Duodenal mucosa (tissue), 2 donors: ENCODE measurements around the gene MYBL2.

Source experiments
- H3K27ac ChIP-seq: one replicate; pipeline ENCODE4 v1.7.0; 2013; ENCODE audit warnings: low read depth, low read length
- H3K27me3 ChIP-seq, 2 donors: one replicate each; pipeline ENCODE4 v1.7.0; 2013; ENCODE audit warnings: low read length in 2 of 2, control low read depth in 1 of 2; ENCODE audit not compliant: insufficient read depth in 2 of 2, control insufficient read depth in 1 of 2
- H3K36me3 ChIP-seq, 2 donors: one replicate each; pipeline ENCODE4 v1.7.0; 2013; ENCODE audit warnings: low read length in 2 of 2, control low read depth in 1 of 2; ENCODE audit not compliant: insufficient read depth in 2 of 2, control insufficient read depth in 1 of 2
- H3K4me1 ChIP-seq, 2 donors: one replicate each; pipeline ENCODE4 v1.7.0; 2013; ENCODE audit warnings: low read length in 2 of 2, control low read depth in 1 of 2; ENCODE audit not compliant: insufficient read depth in 2 of 2, control insufficient read depth in 1 of 2
- H3K4me3 ChIP-seq, 2 donors: one replicate each; pipeline ENCODE4 v1.7.0; 2013; ENCODE audit warnings: low read length in 2 of 2, low read depth in 1 of 2
- H3K9ac ChIP-seq, 2 donors: one replicate each; pipeline ENCODE4 v1.7.0; 2013; ENCODE audit warnings: low read length in 2 of 2, low read depth in 1 of 2
- H3K9me3 ChIP-seq, 2 donors: one replicate each; pipeline ENCODE4 v1.7.0; 2013; ENCODE audit warnings: low read length in 2 of 2, control low read depth in 1 of 2; ENCODE audit not compliant: control insufficient read depth in 1 of 2

Gene MYBL2

DNA sequence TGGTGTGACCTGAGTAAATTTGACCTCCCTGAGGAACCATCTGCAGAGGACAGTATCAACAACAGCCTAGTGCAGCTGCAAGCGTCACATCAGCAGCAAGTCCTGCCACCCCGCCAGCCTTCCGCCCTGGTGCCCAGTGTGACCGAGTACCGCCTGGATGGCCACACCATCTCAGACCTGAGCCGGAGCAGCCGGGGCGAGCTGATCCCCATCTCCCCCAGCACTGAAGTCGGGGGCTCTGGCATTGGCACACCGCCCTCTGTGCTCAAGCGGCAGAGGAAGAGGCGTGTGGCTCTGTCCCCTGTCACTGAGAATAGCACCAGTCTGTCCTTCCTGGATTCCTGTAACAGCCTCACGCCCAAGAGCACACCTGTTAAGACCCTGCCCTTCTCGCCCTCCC lies 35.6 kb downstream of the MYBL2 start:
- Histone ChIP-seq H3K27me3 (no peaks in the 10 kb centered on the region), H3K4me3 (no peak overlapping the region), H3K36me3 (peaks cover 0 to 16% of the 10 kb centered on the region in 2 donors), H3K4me1 (no peaks in the 10 kb centered on the region), H3K9me3 (no peaks in the 10 kb centered on the region), H3K9ac (no peak overlapping the region), H3K27ac (no peak overlapping the region)

DNA sequence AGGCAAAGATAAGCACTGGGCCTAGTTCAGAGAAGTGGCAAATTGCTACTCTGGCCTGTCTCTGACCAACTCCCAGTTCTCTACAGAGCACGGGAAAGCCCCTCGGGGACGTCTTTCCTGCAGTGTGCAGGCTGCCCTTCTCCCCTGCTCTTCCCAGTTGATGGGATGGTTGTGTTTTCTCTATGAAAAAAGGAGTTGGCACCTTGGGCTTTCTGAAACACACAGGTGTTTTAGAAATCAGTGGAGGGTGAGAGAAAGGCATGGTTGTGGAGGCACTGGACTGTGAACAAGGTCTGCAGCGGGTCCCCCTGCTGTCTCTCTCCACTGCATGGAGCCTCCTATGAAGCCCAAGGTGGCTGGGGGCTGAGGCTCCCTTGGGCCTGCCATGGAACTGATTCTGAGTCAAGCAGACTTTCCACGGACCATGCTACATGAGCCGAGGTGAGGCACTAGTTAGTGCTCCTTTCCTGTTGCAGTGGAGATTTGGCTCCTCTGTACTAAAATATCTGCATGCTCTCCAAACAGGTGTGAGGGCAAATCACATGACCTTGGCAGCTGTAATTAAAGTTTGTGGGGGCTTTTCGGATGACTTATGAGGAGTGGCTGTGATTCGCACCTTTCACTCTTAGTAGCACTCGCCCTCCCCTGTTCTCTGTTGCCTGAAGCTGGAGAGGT lies 43.6 kb downstream of the MYBL2 start:
- Histone ChIP-seq H3K4me3 (no peak overlapping the region), H3K9me3 (no peaks in the 10 kb centered on the region), H3K27ac (no peak overlapping the region), H3K27me3 (no peaks in the 10 kb centered on the region), H3K9ac (no peak overlapping the region), H3K36me3 (peaks cover 0 to 3% of the 10 kb centered on the region in 2 donors), H3K4me1 (peaks cover 0 to 5% of the 10 kb centered on the region in 2 donors)

DNA sequence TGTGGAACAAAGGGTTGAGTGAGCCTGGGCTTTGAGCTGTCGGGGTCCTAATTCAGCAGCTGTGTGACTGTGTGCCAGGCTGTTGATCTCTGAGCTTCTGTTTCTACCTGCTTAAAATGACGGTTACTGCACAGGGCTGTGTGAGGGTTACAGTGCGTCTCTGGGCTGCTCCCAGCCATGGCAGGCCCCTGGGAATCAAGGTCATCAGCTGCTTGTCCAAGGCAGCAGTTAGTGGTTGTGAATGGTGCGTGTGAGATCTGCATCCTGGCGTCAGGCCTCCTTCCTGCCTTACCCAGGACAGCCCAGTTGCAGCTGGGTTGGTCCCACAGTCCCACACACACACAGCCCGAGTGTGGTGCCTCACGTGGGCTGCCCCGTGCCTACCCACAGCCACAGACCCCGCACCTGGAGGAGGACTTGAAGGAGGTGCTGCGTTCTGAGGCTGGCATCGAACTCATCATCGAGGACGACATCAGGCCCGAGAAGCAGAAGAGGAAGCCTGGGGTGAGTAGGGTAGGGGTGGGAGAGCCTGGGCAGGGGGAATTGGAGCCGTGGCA lies 44.3 kb downstream of the MYBL2 start:
- Histone ChIP-seq H3K27me3 (no peaks in the 10 kb centered on the region), H3K9me3 (no peaks in the 10 kb centered on the region), H3K36me3 (peaks cover 0 to 3% of the 10 kb centered on the region in 2 donors), H3K9ac (no peak overlapping the region), H3K4me3 (no peak overlapping the region), H3K4me1 (peaks cover 0 to 5% of the 10 kb centered on the region in 2 donors), H3K27ac (no peak overlapping the region)

DNA sequence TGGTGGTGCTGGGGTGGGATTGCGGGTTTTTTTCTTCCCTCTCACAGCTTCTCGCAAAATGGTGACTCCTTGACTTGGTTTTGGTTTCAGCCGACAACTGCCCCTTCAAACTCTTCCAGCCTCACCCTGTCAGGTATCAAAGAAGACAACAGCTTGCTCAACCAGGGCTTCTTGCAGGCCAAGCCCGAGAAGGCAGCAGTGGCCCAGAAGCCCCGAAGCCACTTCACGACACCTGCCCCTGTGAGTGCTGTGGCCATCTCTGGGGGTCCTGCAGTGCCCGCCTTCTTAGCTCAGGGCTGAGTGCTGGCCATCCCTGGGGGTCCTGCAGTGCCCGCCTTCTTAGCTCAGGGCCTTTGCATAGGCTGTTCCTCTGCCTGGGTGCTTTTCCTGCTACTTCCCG lies 48.1 kb downstream of the MYBL2 start:
- no peak overlapping the region for H3K4me3 ChIP-seq
- peaks cover 0 to 1% of the 10 kb centered on the region in 2 donors for H3K36me3 ChIP-seq
- H3K9ac ChIP-seq: no peak overlapping the region
- H3K4me1 ChIP-seq: peaks cover 0 to 1% of the 10 kb centered on the region in 2 donors
- no peak overlapping the region for H3K27ac ChIP-seq
- no peaks in the 10 kb centered on the region for H3K27me3 ChIP-seq
- H3K9me3 ChIP-seq: no peaks in the 10 kb centered on the region

DNA sequence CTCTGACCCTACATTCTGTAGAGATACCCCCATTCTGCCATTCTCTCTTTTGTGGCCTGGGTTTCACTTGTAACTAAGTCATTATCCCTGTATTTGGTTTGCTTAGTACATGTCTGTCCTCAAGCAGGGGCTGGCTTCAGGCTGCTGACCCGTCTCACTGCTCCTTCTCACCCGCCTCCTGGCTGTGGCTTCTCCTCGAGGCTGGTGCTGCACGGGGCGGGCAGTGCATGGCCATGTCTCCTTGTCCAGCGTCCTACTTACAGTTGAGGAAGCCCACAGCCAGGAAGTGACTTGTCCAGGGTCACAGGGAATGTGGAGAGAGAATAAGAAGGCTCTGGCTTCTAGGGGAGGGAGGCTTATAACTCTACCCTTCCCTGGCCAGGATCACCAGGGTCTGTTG lies 48.6 kb downstream of the MYBL2 start:
- Histone ChIP-seq H3K4me3 (no peak overlapping the region), H3K36me3 (no peaks in the 10 kb centered on the region), H3K4me1 (no peaks in the 10 kb centered on the region), H3K9me3 (no peaks in the 10 kb centered on the region), H3K9ac (no peak overlapping the region), H3K27me3 (no peaks in the 10 kb centered on the region), H3K27ac (no peak overlapping the region)

DNA sequence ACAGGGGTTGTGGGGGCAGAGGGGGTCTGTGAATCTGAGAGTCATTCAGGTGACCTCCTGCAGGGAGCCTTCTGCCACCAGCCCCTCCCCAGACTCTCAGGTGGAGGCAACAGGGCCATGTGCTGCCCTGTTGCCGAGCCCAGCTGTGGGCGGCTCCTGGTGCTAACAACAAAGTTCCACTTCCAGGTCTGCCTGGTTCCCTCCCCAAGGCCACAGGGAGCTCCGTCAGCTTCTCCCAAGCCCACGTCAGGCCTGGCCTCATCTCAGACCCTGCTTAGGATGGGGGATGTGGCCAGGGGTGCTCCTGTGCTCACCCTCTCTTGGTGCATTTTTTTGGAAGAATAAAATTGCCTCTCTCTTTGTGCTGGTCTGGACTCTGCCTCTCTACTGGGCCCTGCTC lies 49.2 kb downstream of the MYBL2 start:
- no peaks in the 10 kb centered on the region for H3K4me1 ChIP-seq
- no peak overlapping the region for H3K9ac ChIP-seq
- no peaks in the 10 kb centered on the region for H3K9me3 ChIP-seq

DNA sequence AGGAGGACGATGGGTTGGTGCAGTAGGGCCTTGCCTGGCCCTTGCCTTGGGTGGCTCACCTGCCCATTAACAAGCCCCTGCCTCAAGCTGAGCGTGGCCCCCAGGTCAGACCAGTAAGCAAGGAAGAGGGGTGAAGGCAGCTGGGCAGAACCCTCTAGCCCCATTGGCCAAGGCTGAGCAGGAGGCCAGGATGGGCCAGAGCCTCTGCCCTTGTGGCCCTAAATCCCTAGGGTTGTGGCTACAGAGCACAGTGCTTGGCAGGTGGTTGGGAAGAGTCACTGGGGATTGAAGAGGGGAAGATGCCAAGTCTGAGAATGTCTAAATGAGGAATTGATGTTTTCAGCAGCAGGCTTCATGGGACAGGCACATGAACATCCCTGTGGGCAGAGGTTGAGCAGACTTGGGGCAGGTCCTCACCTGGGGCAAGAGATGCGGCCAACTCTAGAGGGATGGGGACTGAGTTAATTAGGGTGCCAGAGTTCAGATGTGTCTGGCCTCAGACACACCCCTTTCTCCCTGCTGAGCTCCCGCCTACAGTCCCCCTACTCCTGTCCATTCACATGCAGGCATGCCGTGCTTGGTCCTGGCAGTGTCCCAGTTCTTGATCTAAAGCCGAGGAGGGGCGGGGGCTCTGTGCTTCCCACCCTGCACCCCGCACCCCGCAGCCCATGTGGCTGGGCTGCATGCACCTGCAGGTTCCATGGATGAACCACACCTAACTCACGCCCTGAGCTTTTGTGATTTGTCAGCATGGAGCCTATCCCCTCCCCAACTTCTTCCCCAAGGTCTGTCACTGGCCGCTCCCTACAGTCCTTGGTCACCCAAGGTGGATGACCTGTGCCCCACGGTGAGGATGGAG lies 50.1 kb downstream of the MYBL2 start:
- Histone ChIP-seq H3K9me3 (no peaks in the 10 kb centered on the region), H3K4me1 (no peaks in the 10 kb centered on the region), H3K27ac (no peak overlapping the region), H3K4me3 (no peak overlapping the region), H3K36me3 (no peaks in the 10 kb centered on the region), H3K9ac (no peak overlapping the region), H3K27me3 (no peaks in the 10 kb centered on the region)

More for the DNA sequence above, 49.2 kb downstream of the MYBL2 start:
- H3K27ac ChIP-seq: no peak overlapping the region
- H3K4me3 ChIP-seq: no peak overlapping the region
- no peaks in the 10 kb centered on the region for H3K27me3 ChIP-seq
- H3K36me3 ChIP-seq: no peaks in the 10 kb centered on the region

DNA sequence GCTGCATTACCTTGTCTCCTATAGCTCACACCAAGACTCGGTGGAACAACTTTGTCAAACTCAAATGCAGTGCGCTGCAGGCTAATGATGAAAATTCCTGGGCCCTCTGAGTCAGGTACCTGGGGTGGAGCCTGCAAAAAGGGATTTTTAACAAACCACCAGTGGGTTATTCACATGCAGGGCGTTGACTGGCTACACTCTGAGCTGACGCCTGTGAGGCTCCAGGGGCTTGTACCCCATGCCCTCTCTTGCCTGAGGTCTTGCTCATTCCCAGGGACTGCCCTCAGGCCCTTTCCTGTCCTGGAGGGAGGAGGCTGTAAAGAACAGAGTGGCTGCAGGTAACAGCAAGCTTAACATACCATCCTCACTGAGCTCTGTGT lies 50.7 kb downstream of the MYBL2 start:
- H3K27ac ChIP-seq: no peak overlapping the region
- no peaks in the 10 kb centered on the region for H3K27me3 ChIP-seq
- no peaks in the 10 kb centered on the region for H3K36me3 ChIP-seq
- no peaks in the 10 kb centered on the region for H3K9me3 ChIP-seq
- no peaks in the 10 kb centered on the region for H3K4me1 ChIP-seq
- H3K9ac ChIP-seq: no peak overlapping the region
- H3K4me3 ChIP-seq: no peak overlapping the region

DNA sequence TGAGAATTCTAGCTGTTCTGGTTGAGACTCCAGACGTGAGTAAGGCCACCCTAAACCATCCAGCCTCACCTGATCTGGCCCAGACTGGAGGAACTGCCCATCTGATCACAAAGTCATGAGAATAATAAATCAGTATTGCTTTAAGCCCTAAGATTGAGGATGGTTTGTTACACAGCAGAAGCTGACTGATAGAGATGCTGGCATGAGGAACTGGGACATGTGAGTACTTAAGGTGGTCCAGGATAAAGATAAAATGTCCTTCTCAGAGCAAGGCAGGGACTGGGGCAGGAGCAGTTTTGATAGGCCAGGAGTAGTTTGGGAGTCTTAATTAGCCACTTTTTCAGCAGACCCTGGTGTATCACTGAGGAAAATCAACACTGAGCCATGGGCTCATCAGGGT lies 53.1 kb downstream of the MYBL2 start:
- Histone ChIP-seq H3K4me1 (no peaks in the 10 kb centered on the region), H3K36me3 (no peaks in the 10 kb centered on the region), H3K27ac (no peak overlapping the region), H3K27me3 (no peaks in the 10 kb centered on the region), H3K9ac (no peak overlapping the region), H3K9me3 (no peaks in the 10 kb centered on the region), H3K4me3 (no peak overlapping the region)

DNA sequence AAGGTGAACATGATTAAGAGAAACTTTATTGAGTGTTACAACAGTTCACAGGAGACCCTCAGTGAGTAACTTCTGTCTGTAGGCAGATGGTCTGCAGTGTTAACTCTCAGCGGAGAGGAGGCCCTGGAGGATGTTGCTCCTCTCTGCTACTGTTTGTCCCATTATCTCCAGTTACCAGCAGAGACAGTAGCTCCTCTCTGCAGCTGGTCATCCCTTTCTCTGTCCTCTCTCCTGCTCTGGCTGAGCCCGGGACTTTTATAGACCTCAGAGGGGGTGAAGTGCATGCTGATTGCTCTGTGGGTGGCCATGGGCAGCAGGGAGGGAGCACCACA lies 54.1 kb downstream of the MYBL2 start:
- Histone ChIP-seq H3K4me3 (no peak overlapping the region), H3K4me1 (no peaks in the 10 kb centered on the region), H3K36me3 (no peaks in the 10 kb centered on the region), H3K27ac (no peak overlapping the region), H3K9ac (no peak overlapping the region), H3K9me3 (no peaks in the 10 kb centered on the region), H3K27me3 (no peaks in the 10 kb centered on the region)
